ENCODE results near the gene XPO6.

DNA sequence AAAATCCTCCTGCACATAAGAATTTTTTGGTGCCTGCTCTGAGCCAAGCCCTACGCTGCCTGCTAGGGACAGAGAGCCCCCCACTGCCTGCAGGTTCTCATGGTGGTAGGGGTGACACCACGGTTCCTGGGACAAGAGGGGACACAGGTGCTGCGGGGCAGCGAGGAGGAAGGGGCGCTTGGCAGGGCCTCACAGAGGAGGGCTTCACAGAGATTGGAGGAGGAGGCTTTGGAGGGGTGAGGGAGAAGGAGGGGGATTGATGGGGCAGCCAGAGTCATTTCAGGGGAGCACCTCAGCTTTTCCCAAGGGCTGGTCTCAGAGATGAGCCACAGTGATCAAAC lies 118.4 kb downstream of the XPO6 start:
- TF ChIP-seq, protein P1, sequence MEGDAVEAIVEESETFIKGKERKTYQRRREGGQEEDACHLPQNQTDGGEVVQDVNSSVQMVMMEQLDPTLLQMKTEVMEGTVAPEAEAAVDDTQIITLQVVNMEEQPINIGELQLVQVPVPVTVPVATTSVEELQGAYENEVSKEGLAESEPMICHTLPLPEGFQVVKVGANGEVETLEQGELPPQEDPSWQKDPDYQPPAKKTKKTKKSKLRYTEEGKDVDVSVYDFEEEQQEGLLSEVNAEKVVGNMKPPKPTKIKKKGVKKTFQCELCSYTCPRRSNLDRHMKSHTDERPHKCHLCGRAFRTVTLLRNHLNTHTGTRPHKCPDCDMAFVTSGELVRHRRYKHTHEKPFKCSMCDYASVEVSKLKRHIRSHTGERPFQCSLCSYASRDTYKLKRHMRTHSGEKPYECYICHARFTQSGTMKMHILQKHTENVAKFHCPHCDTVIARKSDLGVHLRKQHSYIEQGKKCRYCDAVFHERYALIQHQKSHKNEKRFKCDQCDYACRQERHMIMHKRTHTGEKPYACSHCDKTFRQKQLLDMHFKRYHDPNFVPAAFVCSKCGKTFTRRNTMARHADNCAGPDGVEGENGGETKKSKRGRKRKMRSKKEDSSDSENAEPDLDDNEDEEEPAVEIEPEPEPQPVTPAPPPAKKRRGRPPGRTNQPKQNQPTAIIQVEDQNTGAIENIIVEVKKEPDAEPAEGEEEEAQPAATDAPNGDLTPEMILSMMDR (IDR thresholded peaks at IDR 0.05): no peak
- TF ChIP-seq POLR2A (IDR thresholded peaks at IDR 0.05): no peak
